Measurements from ENCODE around the gene GPR31.
"Not testable (repeated sequence)": the region's sequence is repeated elsewhere in the genome, so short reads cannot be mapped to it uniquely, and the experiment has no call there.

The GPR31 gene, protein sequence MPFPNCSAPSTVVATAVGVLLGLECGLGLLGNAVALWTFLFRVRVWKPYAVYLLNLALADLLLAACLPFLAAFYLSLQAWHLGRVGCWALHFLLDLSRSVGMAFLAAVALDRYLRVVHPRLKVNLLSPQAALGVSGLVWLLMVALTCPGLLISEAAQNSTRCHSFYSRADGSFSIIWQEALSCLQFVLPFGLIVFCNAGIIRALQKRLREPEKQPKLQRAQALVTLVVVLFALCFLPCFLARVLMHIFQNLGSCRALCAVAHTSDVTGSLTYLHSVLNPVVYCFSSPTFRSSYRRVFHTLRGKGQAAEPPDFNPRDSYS

GRCh38 chr6:167157863-167158262 is at the start of gene GPR31:
Gene GPR31 (minus strand): TSS chr6:167157980. CDS start chr6:167157831, 149 bp downstream.
- no peak for DNase-seq

DNA sequence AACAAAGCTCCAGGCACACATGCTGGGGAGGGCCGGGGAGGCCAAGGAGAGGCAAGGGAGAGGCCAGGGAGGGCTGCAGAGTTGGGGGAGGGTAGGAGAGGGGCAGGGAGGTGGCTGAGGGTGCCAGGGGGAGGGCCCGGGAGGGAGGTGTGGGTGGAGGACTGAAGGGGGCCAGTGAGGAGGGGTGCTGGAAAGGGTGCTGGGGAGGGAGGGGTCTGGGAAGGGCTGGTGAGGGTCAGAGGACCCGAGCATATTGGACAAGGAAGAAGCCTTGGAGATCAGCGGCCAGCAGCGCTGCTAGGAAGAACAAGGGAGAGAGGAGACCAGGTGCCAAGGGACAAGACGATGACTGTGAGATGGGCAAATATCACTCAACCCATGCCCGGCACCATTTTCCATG is 49.7 kb upstream of the GPR31 start:
- no peak for DNase-seq

DNA sequence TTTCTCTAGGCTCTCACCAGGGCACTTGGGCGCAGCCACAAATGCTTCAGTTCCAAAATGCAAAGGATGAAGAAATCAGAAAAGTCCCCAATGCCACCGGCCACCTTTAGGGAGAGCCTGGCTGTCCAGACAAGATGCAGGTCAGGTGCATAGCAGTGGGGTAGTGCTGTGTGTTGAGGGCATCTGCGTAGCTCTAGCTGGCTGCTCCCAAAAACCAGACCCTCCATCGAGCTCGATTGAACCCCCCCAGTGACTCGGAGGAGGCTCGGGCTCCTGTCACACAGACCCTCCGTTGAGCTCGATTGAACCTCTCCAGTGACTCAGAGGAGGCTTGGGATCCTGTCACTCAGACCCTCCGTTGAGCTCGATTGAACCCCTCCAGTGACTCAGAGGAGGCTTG is 47.5 kb upstream of the GPR31 start:
- not testable (repeated sequence) for DNase-seq

DNA sequence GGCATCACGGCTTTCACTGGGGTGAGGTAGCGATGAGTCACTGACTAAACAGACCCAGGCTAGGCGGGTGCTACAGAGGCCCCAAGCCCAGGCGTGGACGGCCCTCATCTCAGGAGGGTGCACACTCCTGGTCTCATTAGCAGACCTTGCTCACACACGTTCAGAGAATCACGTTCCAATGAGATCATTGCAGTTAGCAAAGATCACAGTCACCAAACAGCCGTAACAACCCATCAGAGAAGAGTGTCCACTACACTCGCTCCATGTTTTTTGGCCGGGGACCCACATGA is 46.2 kb upstream of the GPR31 start:
- DNase-seq = peak; percentile 88

GRCh38 chr6:167203261-167204058 is 45.7 kb upstream of the GPR31 start:
- DNase-seq = not testable (repeated sequence)

DNA sequence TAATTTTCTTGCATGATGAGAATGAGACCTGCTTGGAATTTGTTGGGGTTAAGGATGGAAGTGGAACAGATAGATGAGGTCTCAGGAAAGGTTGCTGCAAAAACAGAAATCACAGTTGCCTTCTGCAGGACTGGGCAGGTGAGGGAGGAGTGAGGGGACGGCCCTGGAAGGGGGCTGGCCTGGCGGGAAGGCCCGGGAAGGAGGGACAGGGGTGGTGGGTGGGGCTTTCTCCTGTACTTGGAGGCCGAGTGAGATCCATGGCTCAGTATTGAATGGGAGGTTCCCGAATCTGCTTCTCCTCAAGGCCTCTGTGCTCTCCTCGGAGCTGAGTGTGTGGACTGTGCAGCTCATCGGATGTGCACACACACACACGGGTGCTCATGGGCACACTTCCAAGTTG is 44.8 kb upstream of the GPR31 start:
- DNase-seq = not testable (repeated sequence)

DNA sequence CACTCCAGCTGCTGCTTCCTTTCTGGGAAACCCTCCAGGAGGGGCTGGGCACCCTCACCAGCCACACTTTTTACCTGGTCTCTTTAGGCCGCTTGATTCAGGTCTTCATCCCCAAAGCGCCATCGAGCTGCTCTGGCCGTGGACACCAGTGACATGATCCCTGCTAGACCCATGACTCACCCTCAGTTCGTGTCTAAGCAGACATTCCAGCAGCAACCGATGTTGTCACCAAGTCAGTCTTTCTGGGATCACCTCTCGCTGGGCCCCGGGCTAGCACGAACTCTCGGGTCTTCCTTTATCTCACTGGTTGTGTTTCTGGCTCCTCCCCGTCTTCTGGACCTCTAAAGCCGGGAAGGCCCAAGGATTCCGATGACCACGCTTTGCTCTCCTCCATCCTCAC is 43.0 kb upstream of the GPR31 start:
- DNase-seq = no peak

DNA sequence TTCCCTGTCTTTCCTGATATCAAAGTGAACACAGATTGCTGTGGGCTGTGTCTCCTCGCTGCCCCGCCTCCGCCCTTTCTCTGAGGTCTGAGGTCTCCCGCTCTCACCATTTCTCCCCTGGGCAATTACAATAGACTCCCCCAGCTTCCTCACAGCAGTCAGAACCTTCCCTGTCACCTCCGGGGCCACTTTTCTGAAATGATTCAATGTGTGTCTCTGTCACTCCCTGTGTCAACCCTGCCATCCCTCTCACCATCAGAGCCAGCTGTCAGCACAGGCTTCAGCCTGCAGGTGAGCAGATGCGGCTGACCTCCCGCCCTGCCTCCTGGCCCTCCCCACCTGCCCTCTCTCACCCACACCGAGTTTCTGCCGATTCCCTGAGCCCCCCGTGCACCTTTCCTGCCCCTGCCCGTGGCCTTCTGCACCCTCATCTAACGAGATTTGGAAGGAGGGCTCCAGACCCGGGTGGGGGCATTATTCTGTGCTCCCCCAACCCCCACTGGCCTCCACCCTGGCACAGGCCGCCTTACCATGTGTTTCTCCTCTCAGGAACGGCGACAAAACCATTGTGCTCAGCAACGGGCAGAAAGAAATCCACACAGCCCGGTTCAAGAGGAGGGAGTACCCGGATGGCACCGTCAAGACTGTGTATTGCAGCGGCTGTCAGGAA is 38.3 kb upstream of the GPR31 start:
- DNase-seq = not testable (repeated sequence)

DNA sequence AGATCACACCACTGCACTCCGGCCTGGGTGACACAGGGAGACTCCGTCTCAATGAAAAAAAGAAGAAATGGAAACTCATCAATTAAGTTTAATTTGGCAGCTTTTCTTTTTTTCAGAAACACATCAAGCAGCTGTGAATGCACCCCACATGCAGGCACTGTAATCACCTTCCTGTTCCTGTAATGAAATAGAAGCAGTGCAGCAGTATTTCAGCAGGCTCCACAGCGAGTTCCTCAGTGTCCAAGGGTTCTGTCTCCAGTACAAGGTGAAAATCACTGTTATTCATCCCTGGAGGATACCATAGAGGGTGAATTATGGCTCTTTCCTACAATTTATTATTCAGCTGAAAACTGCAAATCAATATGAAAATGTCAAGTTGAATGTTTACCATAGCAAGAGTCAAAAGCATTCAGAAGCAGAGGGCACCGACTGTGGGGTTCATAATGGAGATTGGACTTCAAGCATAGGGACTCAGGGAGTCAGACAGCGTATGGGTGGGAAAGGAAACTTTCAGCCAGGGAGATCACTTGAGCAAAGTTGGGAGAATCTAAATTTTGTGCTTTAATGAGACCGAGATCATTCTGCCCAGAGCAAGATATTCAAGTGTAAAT is 35.8 kb upstream of the GPR31 start:
- not testable (repeated sequence) for DNase-seq

DNA sequence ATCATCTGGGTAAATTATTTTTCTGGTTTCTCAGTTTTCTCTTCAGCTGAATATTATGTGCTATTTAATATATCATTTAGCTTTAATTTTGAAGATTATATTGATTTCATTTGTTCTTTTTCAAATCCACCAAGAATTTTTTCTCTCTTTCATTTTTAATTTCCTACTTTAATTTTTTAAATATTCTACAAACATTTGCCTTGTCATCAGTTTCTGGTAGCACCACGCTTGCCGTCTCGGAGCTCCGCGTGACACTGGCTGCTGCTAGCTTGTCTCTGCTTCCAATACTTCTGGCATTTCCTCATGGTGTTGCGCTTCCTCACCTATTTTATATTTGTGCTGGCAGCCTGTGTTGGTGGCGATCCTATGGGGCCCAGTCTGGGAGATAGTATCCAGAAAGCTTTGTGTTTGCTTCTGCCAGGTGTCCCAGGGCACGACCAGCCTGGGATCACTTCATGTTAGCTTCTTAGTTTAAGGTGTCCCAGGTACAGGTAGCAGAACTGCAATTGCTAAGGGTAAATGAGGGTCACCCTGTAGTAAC is 33.3 kb upstream of the GPR31 start:
- DNase-seq = not testable (repeated sequence)

DNA sequence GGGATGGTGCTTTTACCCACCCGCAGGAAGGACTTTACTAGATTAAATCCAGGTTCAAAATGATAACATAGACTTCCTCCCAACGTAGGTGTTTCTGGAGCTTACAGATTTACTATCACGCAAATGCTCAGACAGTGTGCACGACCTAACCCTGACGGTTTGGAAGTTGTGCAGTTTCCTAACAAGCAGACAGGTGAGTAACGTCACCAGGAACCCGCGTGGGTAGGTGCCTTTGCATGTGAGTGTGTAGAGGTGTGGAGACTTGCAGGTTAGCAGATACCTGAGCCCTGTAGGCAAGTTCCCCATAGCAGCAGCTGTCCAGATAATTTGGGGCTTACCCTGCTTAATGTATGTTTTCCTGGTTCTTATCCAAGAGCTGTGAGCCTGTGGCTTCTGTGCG is 29.5 kb upstream of the GPR31 start:
- not testable (repeated sequence) for DNase-seq

- not testable (repeated sequence) for DNase-seq
Measured at GRCh38 chr6:167185101-167185500, 27.3 kb upstream of the GPR31 start.

DNA sequence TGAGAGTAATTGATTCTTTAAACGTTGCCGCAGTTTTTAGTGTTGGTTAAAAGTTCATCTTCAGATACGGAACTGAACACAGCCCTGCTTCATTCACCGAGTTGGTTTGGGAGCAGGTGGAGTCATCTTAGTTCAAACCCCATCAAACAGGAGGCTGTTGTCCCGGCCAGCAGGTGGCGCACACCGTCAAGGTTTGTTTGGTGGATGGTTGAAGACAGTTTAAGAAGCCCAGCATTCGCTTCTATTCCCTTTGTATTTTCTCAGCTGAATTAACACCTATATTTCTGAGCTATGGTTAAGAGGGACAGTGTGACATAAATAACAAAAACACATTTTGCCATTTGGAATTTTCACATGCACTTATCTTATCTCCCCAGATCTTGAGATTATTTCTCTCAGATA is 25.1 kb upstream of the GPR31 start:
- not testable (repeated sequence) for DNase-seq

DNA sequence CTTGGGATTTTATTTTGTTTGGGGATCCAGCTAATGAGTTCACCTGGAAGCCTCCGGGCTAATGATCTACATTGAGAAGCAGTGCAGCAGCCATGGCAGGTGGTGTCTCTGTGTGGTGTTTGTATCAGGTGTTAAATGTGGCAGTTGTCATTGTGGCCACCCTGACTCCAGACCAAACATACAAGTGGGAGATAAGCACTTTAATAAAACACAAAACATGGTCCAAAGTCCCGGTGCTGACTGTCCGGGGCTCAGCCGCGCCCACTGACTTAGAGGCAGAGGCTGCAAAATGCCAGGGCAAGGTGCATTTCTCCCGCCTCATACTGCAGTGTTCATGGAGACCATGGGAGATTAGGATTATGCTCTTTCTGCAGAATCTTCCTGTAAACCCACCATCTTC is 23.6 kb upstream of the GPR31 start:
- not testable (repeated sequence) for DNase-seq

DNA sequence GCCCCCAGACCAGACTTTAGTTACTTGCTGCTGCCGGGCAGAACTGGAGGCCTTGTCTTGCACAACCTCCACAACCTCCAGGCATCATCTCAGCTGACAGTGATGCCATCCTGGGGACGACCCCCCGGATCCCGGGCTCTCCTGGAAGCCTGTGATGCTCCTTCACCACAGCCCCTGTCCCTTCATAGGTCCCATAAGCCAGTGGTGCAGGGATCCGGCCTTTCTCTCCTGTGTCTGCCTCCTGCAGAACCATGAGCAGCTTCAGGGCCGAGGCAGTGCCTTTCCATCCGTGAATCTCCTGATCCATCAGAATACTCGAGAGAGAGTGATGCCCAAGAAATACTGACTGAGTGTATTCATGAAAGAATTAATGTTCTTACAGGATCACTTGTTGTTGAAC is 22.3 kb upstream of the GPR31 start:
- not testable (repeated sequence) for DNase-seq

DNA sequence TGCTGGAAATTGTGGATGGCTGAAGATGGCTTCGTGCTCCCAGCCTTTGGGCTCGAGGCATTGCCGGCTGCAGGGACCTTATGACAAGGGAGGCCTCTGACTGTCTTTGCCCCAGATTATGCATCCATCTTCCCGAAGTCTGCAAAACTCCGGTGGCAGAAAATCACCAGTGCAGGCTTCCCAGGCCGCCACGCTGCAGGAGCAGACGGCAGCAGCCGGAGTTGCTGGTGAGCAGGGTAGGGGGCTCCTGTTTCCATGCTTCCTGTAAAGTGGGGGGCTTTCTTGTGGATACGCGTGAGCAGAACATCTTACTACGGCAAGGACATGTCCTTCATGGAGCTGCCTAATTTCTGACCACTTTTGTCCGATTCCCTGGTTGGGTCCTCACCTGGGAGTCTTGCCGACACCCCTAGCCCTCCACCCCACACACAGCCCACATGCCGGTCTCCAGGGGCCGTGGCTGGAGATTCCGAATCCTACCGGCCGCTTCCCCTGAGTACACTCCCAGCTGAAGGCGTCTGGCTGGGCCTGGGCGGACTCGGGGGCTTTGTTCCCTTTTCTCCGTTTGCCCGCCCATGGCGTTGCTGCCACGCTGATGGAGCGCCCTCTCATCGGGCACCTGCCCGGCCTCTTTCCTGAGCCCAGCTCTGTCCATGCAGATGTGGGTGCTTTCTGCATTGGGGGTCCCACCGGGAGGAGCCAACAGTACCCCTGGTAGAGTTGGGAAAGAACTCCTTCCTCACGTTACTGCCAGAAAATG is 21.3 kb upstream of the GPR31 start:
- DNase-seq = not testable (repeated sequence)

DNA sequence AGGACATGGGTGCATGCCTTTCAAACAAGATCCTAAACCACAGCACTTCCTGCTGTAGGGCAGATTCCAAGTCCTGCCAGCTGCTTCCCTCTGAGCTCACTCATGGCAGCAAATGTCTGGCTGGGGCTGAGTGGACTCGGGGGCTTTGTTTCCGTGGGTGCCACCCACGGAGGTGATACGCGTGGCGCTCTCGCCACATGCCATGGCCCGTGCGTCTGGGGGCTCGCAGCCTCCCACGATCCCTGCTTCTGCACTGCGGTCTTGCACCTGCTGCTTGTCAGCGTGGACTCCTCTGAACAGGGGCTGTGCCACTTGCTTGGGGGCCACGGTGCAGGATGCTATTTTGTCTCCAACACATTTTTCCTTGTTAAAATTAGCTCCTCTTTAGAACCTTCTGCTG is 19.5 kb upstream of the GPR31 start:
- DNase-seq = not testable (repeated sequence)

GRCh38 chr6:167172011-167172410 is 14.2 kb upstream of the GPR31 start:
- not testable (repeated sequence) for DNase-seq

DNA sequence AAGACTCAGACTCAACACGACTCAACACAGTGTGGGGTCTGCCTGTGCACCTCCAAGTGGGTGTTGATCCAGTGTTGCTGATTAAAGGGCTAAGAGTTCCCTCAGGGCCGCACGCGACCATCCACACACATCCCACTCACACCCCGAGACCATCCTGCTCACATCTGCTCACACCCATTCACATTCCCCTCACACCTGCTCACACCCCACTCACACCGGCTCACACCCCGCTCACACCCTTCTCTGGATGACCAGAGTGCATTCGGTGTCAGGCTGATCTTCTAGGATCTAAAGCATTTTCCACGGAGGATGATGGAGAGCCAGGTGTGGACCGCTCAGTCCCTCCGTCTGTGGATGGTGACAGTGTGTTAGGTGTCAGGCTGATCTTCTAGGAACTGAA is 13.5 kb upstream of the GPR31 start:
- not testable (repeated sequence) for DNase-seq

GRCh38 chr6:167169867-167170266 is 12.1 kb upstream of the GPR31 start:
- DNase-seq = not testable (repeated sequence)

GRCh38 chr6:167168296-167168695 is 10.5 kb upstream of the GPR31 start:
- not testable (repeated sequence) for DNase-seq

DNA sequence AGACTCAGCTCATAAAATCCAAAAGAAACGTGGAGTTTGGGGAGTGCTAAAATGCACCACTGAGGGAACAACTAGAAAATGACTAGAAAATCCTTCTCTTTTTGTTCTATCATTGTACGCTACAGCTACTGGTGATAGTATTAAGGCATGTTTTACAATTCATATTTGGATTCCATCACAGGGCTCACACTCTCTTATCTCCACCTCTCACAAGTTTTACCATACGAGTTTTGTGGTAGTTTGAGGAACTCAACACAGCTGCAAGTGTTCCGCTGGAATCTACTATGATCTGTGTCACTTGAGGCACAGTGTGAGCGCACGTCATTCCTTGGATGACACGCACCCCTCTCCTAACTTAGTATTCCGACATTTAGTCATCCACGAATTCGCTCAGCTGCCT is 9.9 kb upstream of the GPR31 start:
- DNase-seq = not testable (repeated sequence)
